GM06990 (cell line): ENCODE measurements around the gene SMIM20.

ENCODE experiments used
- DNase-seq: peaks from one replicate; pipeline ENCODE4 v3.0.0-alpha.2; 2011; ENCODE audit not compliant: insufficient read length; ENCODE audit errors: extremely low read depth
- H3K27me3 ChIP-seq: replicated peaks from 2 replicates; pipeline ENCODE4 v1.6.0; 2011; ENCODE audit warnings: low read length; ENCODE audit not compliant: control insufficient read depth, insufficient read depth
- H3K36me3 ChIP-seq: 2 replicates; pipeline ENCODE4 v1.5.1; 2011; ENCODE audit warnings: low read length; ENCODE audit not compliant: control insufficient read depth, insufficient read depth
- H3K4me3 ChIP-seq: replicated peaks from 2 replicates; pipeline ENCODE4 v1.5.1; 2011; ENCODE audit warnings: low read depth, mild to moderate bottlenecking, control low read depth, low read length
- TF ChIP-seq, protein P1 (sequence below): IDR thresholded peaks from 2 replicates; pipeline ENCODE4 v1.5.1; 2011; ENCODE audit warnings: low read length, control low read depth, mild to moderate bottlenecking, inconsistent platforms; ENCODE audit not compliant: insufficient read depth, poor library complexity, severe bottlenecking

Gene SMIM20

DNA sequence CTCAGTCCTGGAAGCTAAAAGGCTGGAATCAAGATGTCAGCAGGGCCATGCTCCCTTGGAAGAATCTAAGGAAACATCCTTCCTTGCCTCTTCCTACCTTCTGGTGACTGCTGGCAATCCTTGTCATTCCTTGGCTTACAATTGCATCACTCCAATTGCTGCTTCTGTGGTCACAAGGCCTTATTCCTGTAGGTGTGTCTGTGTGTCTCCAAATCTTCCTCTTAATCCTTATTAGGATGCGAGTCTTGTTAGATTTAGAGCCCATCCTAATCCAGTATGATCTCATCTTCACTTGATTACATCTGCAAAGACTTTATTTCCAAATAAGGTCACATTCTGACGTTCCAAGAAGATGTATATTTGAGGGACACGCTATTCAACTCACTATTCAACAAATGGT, 52.2 kb downstream of the SMIM20 start:
- Histone ChIP-seq H3K27me3 (no peaks in the 10 kb centered on the region), H3K4me3 (no peak overlapping the region), H3K36me3 (no peaks in the 10 kb centered on the region)
- TF ChIP-seq, protein P1, sequence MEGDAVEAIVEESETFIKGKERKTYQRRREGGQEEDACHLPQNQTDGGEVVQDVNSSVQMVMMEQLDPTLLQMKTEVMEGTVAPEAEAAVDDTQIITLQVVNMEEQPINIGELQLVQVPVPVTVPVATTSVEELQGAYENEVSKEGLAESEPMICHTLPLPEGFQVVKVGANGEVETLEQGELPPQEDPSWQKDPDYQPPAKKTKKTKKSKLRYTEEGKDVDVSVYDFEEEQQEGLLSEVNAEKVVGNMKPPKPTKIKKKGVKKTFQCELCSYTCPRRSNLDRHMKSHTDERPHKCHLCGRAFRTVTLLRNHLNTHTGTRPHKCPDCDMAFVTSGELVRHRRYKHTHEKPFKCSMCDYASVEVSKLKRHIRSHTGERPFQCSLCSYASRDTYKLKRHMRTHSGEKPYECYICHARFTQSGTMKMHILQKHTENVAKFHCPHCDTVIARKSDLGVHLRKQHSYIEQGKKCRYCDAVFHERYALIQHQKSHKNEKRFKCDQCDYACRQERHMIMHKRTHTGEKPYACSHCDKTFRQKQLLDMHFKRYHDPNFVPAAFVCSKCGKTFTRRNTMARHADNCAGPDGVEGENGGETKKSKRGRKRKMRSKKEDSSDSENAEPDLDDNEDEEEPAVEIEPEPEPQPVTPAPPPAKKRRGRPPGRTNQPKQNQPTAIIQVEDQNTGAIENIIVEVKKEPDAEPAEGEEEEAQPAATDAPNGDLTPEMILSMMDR = no peak
- no peak for DNase-seq

DNA sequence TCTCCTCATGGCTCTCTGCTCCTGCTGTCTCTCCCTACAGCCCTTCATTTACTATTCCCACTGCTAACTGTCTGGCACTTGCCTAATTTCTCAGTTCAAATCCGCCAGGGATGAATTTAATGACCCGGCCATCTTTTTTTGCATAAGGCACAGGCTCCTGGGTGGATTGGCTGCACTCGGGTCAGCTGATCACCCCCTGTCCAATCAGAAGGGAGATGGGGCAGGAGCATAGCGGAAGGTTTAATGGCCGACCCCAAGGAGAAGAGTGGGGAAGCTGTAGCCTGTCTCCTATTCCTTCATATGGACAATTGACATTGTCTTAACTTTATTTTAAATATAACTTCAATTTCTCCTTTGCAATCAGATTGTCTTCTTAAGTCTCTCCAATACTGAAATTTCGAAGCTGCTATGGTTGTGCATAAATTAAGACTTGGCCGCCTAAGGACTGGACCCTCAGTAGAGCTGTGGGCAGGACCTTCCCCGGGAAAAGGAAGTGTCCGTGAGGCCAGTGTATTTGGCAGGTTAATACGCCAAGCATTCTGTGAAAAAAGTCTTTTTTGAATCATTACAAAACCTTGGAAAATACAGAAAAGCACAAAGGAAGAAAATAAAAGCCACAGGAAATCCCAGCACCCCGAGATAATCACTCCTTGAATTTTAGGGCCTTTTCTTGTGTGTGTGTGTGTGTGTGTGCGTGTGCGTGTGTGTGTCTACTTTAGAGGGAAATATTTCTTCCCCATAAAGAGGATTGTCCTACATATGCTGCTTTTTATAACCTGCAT, 55.5 kb downstream of the SMIM20 start:
- Histone ChIP-seq H3K27me3 (no peaks in the 10 kb centered on the region; the same call in 1 of the 2 replicates), H3K36me3 (no peaks in the 10 kb centered on the region), H3K4me3 (no peak overlapping the region)
- TF ChIP-seq, protein P1 = no peak
- DNase-seq = no peak

DNA sequence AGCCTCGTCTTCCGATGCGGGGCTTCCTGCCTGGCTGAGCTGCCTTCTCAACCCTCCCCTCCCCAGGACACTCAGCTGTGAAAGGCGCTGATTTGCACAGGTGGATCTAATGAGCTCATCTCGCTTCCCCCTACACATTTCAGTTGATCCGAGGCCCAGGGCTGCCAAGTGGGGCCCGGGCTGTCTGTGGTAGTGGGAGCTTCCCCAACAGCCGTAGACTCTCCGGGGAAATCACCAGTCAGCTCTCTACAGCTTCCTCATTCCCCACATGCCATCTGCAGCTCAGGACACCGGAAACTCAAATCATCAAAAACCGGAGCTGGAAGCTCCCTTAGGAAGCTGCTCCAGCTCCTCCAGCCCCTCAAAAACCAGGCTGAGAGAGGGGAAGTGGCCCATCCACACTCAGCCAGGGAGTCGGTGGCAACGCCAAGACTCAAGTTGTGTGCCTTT, 56.2 kb downstream of the SMIM20 start:
- TF ChIP-seq, protein P1 = no peak
- no peaks in the 10 kb centered on the region; the same call in 1 of the 2 replicates for H3K27me3 ChIP-seq
- peak; percentile 33 for DNase-seq
- H3K36me3 ChIP-seq = no peaks in the 10 kb centered on the region
- H3K4me3 ChIP-seq = no peak overlapping the region

DNA sequence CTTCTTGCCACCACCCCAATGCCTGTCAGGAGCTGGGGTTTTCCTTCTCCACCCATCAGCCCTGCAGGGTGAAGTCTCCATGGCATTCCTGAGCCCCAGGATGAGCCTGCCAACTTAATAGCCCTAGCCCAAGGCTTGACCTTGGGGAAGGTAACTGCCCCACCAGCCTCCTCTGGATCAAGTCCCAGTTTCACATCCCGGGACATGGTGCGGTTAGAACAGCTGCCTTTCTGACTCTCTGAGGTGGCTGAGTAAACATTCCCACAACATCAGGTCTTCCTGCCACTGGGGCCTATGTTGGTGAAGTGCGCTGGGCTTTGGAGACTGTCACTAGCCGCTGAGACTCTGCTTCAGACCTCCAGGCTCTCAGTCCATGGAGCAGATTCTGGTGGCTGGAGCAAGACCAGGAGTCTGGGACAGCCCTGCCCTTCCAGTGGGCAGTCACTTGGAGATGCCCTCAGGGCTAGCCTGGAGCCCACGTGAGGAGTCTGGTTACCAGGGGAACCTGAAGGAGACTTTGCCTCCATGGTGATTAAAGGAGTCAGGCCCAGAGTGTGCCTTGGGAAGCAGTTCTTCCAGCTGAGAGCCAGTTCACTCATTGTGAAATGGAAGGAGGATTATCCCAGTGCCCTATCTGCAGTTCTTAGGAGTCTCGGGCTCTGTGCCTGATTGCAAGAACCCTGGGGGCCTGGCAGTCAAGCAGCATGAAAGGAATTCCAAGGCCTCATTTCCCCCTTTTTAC, 56.8 kb downstream of the SMIM20 start:
- Histone ChIP-seq H3K4me3 (no peak overlapping the region), H3K27me3 (no peaks in the 10 kb centered on the region; the same call in 1 of the 2 replicates), H3K36me3 (no peaks in the 10 kb centered on the region)
- TF ChIP-seq, protein P1 = no peak
- DNase-seq = peak; percentile 14

DNA sequence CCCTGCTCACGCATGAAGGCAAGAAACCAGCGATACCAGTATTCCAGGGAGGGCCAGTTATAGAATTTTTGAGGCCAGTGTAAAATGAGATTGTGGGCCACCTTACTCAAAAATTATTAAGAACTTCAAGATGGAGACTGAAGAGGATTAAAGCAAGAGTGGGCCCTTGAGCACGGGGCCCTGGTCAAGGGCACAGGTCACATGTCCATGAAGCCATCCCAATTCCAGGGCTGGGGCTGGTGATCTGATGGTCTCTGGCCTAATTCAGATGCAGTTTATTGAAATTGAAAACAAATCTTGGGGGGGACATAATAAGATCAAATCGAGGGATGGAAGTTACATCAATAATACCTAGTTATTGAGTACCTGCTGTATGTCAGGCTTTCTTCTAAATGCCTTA, 58.3 kb downstream of the SMIM20 start:
- Histone ChIP-seq H3K36me3 (no peaks in the 10 kb centered on the region), H3K27me3 (no peaks in the 10 kb centered on the region; the same call in 1 of the 2 replicates), H3K4me3 (no peak overlapping the region)
- no peak for DNase-seq
- TF ChIP-seq, protein P1 = no peak
